Esophagus squamous epithelium (tissue), 5 donors: Measurements from ENCODE around the gene IL1A. TPM values are rescaled to one million over a fixed set of nuclear protein-coding genes. Genes with fewer than 3 reads are reported as not detected.
A peak's percentile ranks its signal among the peaks of the same experiment; 100 is the strongest.

ENCODE experiments used
- DNase-seq: peaks from one replicate; lab custom pipeline; 2025; lab: John Stamatoyannopoulos, UW
- H3K27ac ChIP-seq, 4 donors: fragments of 200-600 bp; sonication (generic); one replicate each; pipeline ENCODE4 v1.5.1; 2016 to 2019; ENCODE audit warnings: mild to moderate bottlenecking in 1 of 4
- H3K27me3 ChIP-seq, 4 donors: fragments of 200-600 bp; sonication (generic); 1 replicate in 3 of 4; 2 replicates in 1 of 4; pipeline versions ENCODE4 v1.5.1 to v1.6.0; 2017 to 2021; ENCODE audit warnings: antibody characterized with exemption in 1 of 4
- H3K36me3 ChIP-seq, 3 donors: fragments of 200-600 bp; sonication (generic); one replicate each; pipeline ENCODE4 v1.5.1; 2016 to 2019
- H3K4me1 ChIP-seq, 3 donors: fragments of 200-600 bp; sonication (generic); one replicate each; pipeline ENCODE4 v1.5.1; 2017 to 2019
- H3K4me3 ChIP-seq, 4 donors: fragments of 200-600 bp; sonication (generic); 1 replicate in 3 of 4; 2 replicates in 1 of 4; pipeline ENCODE4 v1.5.1; 2016 to 2019; ENCODE audit warnings: mild to moderate bottlenecking in 2 of 4, moderate library complexity in 1 of 4
- H3K9me3 ChIP-seq, 3 donors: fragments of 200-600 bp; sonication (generic); one replicate each; pipeline ENCODE4 v1.5.1; 2016 to 2019
- POLR2A ChIP-seq, 4 donors: fragments of 450-650 bp; IDR thresholded peaks; one replicate each; pipeline ENCODE4 v1.6.1; 2017; ENCODE audit warnings: antibody characterized with exemption in 4 of 4, mild to moderate bottlenecking in 4 of 4, moderate library complexity in 3 of 4
- WGBS, 2 donors: methylation state at CpG; one replicate each; pipeline ENCODE4 v1.1.5; 2018; 5-methylcytosine and 5-hydroxymethylcytosine counted together
- intact Hi-C: fragments of 100-400 bp; cut with DNase I; formaldehyde crosslinking; loops from one replicate; pipeline ENCODE4 v1.15.0; 2022
- total RNA-seq, 4 donors: library from RNA; depleted of rRNA; stranded (reverse); fragments of >200 nt; gene quantifications; one replicate each; pipeline ENCODE4 v1.1.0, GENCODE V29; 2016
- TF ChIP-seq, protein P1 (sequence below), 6 experiments: fragments of 450-650 bp in 4 of 6; fragments of 200-600 bp in 2 of 6; sonication (generic) in 2 of 6; IDR thresholded peaks; one replicate each; pipeline ENCODE4 v1.5.1; 2016 to 2019; ENCODE audit warnings: antibody characterized with exemption in 6 of 6, mild to moderate bottlenecking in 4 of 6, moderate library complexity in 4 of 6
- donor health status: DM: yes; HTN: yes; CAD: no.

Gene IL1A
- total RNA-seq, 4 donors from 2014 or later = 0.53 to 37.4 (median 4.3) TPM

DNA sequence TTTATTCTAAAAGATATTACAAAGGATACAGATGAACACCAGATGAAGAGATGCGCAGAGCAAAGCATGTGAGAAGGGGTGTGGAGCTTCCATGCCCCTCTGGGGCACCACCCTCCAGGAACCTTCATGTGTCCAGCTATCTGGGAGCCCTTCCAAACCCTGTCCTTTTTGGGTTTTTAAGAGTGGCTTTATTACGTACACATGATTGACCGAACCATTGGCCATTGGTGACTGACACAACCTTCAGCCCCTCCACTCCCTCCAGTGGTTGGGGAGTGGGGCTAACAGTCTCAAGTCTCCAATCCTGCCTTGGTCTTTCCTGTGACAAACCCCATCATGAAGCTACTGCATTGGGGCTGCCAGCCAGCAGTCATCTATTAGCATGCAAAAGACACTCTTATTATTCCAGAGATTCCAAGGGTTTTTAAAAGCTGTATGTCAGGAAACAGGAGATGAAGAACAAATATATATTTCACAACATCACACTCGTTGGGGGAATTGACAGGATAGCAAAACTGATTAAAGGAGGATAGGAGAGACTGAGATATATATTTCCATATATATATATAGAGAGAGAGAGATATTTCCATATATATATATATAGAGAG, 32.9 kb upstream of the IL1A start:
- H3K9me3 ChIP-seq = no peaks in the 10 kb centered on the region
- WGBS, 2 donors = 74 to 79% methylated on average over 4 of the region's 4 CpGs
- no peak for DNase-seq
- H3K27me3 ChIP-seq = no peaks in the 10 kb centered on the region
- TF ChIP-seq POLR2A (IDR thresholded peaks at IDR 0.05) = no peak
- TF ChIP-seq, protein P1, sequence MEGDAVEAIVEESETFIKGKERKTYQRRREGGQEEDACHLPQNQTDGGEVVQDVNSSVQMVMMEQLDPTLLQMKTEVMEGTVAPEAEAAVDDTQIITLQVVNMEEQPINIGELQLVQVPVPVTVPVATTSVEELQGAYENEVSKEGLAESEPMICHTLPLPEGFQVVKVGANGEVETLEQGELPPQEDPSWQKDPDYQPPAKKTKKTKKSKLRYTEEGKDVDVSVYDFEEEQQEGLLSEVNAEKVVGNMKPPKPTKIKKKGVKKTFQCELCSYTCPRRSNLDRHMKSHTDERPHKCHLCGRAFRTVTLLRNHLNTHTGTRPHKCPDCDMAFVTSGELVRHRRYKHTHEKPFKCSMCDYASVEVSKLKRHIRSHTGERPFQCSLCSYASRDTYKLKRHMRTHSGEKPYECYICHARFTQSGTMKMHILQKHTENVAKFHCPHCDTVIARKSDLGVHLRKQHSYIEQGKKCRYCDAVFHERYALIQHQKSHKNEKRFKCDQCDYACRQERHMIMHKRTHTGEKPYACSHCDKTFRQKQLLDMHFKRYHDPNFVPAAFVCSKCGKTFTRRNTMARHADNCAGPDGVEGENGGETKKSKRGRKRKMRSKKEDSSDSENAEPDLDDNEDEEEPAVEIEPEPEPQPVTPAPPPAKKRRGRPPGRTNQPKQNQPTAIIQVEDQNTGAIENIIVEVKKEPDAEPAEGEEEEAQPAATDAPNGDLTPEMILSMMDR (IDR thresholded peaks at IDR 0.05) = no peak
- H3K4me1 ChIP-seq = peaks cover 7 to 29% (median 22%) of the 10 kb centered on the region in 3 donors
- intact Hi-C loops = no loop called here
- no peaks in the 10 kb centered on the region for H3K36me3 ChIP-seq
- no peak overlapping the region for H3K27ac ChIP-seq
- H3K4me3 ChIP-seq = no peak overlapping the region

DNA sequence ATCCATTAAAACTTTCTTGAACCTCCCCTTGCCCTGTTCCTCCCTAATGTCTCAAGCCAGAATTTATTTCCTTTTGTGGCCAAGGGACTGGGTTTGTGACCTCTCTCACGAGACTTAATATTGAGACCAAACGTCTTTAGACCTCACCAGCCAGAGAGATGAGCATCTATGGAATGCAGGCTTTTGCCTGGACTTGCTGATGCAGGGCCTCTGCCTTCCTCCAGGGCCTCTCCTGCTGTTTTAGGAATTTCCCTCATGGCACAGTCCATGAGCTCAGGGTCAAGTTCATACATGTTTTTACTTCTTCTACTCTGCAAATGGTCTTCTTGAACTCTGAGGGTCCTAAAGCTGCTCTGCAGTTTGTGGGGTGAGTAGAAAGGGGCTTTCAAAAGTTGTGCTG, 30.0 kb upstream of the IL1A start:
- Histone ChIP-seq H3K9me3 (no peaks in the 10 kb centered on the region), H3K27me3 (no peaks in the 10 kb centered on the region), H3K4me3 (no peak overlapping the region), H3K27ac (peak overlapping the region in 3 of 4 donors; percentile 3 to 64 (median 39)), H3K36me3 (no peaks in the 10 kb centered on the region), H3K4me1 (peaks cover 7 to 40% (median 30%) of the 10 kb centered on the region in 3 donors)
- DNase-seq = no peak
- no peak for TF ChIP-seq POLR2A (IDR thresholded peaks at IDR 0.05)
- TF ChIP-seq, protein P1 (IDR thresholded peaks at IDR 0.05) = peak in 3 of 6 experiments; percentile 25 to 55 (median 30)
- intact Hi-C loops = no loop called here
- WGBS, 2 donors = 35 to 44% methylated on average over 2 of the region's 2 CpGs

DNA sequence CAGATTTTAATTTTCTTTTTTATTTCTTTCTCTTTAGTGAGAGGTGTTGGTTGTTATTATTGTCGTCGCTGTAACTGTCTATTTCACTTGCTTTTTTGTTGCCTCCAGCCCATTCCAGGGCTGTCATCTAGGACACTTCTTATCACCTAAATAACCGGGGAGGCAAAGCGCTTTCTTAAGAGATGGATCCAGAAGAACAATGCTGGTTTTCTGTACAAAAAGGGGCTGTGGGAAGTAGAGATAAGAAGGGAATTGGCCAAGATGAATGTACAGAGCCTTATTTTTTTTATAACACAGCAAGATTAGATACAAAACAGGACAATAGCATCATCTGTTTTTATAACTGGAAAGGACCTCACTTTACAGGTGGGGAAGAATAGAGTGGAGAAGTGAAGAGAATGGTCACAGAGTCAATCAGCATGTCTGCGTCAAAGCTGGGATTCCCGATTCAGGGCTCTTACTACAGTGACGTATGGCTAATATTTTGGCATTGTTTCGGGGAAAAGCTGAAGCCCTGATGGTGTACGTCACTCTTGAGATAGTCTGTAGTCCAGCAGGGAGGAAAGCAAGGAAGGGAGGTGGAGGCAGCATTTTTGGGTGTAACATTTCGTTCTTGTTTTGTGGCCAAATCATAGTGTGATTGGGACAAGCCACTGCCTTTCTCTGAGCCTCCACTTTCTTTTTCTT, 29.1 kb upstream of the IL1A start:
- H3K9me3 ChIP-seq = no peaks in the 10 kb centered on the region
- no peaks in the 10 kb centered on the region for H3K27me3 ChIP-seq
- H3K27ac ChIP-seq = peak overlapping the region in 2 of 4 donors; percentile 65 to 73
- DNase-seq = no peak
- H3K36me3 ChIP-seq = no peaks in the 10 kb centered on the region
- no peak for TF ChIP-seq POLR2A (IDR thresholded peaks at IDR 0.05)
- TF ChIP-seq, protein P1 (IDR thresholded peaks at IDR 0.05) = no peak
- H3K4me1 ChIP-seq = peaks cover 7 to 40% (median 30%) of the 10 kb centered on the region in 3 donors
- WGBS, 2 donors = 83 to 88% methylated on average over 10 of the region's 10 CpGs
- H3K4me3 ChIP-seq = no peak overlapping the region
- intact Hi-C loops = no loop called here

DNA sequence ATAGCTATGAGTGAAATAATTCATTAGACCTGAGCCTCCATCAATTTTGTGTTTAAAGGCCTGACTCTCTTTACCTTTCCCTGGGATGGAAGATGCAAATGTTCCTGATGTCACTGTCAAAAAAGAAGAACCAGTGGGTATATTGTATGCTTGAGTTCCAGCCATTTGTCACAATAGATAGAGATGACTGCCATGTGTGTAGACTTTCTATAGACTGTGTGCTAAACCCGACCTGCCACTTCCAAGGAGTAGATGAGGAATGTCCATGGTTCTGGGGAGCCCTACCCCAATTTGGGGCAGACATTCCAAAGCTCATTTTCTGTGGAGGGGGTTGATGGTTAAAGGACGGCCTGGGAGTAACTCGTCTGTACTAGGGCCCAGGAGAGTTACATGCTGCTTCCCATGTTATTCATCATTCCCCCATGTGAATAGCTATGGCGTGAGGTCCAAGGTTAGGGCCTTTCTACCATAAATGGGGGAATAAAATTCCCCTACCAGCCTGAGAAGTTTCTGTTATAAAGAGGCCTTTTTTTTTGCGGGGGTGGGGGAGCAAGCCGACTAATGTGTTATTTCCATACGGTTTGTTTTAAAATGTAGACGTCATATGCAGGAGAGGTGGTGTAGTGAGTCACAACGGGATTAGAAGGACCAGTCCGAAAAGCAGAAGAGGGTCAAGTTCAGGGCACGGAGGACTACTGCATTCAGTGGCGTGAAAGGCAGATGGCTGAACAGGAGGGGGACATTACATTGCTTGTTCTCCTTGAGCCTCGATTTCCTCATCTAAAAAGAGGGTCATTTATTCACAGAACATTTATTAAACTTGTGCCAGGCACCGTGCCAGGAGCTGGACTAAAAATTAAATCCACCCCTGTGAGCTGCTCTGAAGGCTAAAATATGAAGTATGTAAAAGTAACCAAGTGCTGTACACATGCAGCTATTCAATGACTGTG, 28.3 kb upstream of the IL1A start:
- intact Hi-C loops = no loop called here
- H3K9me3 ChIP-seq = peaks cover 0 to 1% (median 0%) of the 10 kb centered on the region in 3 donors
- peak overlapping the region; percentile 63 to 73 (median 65) for H3K27ac ChIP-seq
- WGBS, 2 donors = 30% methylated on average over 12 to 14 of the region's 14 CpGs
- H3K4me1 ChIP-seq = peaks cover 7 to 40% (median 30%) of the 10 kb centered on the region in 3 donors
- no peak for TF ChIP-seq POLR2A (IDR thresholded peaks at IDR 0.05)
- TF ChIP-seq, protein P1 (IDR thresholded peaks at IDR 0.05) = no peak
- H3K4me3 ChIP-seq = no peak overlapping the region
- DNase-seq = no peak
- H3K27me3 ChIP-seq = no peaks in the 10 kb centered on the region
- H3K36me3 ChIP-seq = no peaks in the 10 kb centered on the region
